ENCODE measurements around the gene NAT8L. TPM values are rescaled to one million over a fixed set of nuclear protein-coding genes. Genes with fewer than 3 reads are reported as not detected.

The NAT8L gene
- total RNA-seq, 4 donors from 2014 or later = 0.27 to 1.2 TPM; not detected in 2

- H3K4me3 ChIP-seq = no peak overlapping the region
- no peak for DNase-seq
- no peak for TF ChIP-seq POLR2A (IDR thresholded peaks at IDR 0.05)
- TF ChIP-seq, protein P1, sequence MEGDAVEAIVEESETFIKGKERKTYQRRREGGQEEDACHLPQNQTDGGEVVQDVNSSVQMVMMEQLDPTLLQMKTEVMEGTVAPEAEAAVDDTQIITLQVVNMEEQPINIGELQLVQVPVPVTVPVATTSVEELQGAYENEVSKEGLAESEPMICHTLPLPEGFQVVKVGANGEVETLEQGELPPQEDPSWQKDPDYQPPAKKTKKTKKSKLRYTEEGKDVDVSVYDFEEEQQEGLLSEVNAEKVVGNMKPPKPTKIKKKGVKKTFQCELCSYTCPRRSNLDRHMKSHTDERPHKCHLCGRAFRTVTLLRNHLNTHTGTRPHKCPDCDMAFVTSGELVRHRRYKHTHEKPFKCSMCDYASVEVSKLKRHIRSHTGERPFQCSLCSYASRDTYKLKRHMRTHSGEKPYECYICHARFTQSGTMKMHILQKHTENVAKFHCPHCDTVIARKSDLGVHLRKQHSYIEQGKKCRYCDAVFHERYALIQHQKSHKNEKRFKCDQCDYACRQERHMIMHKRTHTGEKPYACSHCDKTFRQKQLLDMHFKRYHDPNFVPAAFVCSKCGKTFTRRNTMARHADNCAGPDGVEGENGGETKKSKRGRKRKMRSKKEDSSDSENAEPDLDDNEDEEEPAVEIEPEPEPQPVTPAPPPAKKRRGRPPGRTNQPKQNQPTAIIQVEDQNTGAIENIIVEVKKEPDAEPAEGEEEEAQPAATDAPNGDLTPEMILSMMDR (IDR thresholded peaks at IDR 0.05) = no peak
- H3K27ac ChIP-seq = no peak overlapping the region
- no peaks in the 10 kb centered on the region for H3K27me3 ChIP-seq
- no peaks in the 10 kb centered on the region for H3K4me1 ChIP-seq
- H3K9me3 ChIP-seq = no peaks in the 10 kb centered on the region
- intact Hi-C loops (cut with DNase I; ENCODE audit: low total_unique reads) = no loop called here
- H3K36me3 ChIP-seq = no peaks in the 10 kb centered on the region
Observed at GRCh38 chr4:2071252-2071911, 12.3 kb downstream of the NAT8L start.

- Histone ChIP-seq H3K36me3 (no peaks in the 10 kb centered on the region), H3K4me1 (no peaks in the 10 kb centered on the region), H3K4me3 (no peak overlapping the region), H3K27me3 (no peaks in the 10 kb centered on the region), H3K9me3 (no peaks in the 10 kb centered on the region), H3K27ac (no peak overlapping the region)
- no peak for DNase-seq
- intact Hi-C loops (cut with DNase I; ENCODE audit: low total_unique reads) = no loop called here
- TF ChIP-seq, protein P1 (IDR thresholded peaks at IDR 0.05) = no peak
- no peak for TF ChIP-seq POLR2A (IDR thresholded peaks at IDR 0.05)
Observed at GRCh38 chr4:2071912-2072867, 13.1 kb downstream of the NAT8L start.

DNA sequence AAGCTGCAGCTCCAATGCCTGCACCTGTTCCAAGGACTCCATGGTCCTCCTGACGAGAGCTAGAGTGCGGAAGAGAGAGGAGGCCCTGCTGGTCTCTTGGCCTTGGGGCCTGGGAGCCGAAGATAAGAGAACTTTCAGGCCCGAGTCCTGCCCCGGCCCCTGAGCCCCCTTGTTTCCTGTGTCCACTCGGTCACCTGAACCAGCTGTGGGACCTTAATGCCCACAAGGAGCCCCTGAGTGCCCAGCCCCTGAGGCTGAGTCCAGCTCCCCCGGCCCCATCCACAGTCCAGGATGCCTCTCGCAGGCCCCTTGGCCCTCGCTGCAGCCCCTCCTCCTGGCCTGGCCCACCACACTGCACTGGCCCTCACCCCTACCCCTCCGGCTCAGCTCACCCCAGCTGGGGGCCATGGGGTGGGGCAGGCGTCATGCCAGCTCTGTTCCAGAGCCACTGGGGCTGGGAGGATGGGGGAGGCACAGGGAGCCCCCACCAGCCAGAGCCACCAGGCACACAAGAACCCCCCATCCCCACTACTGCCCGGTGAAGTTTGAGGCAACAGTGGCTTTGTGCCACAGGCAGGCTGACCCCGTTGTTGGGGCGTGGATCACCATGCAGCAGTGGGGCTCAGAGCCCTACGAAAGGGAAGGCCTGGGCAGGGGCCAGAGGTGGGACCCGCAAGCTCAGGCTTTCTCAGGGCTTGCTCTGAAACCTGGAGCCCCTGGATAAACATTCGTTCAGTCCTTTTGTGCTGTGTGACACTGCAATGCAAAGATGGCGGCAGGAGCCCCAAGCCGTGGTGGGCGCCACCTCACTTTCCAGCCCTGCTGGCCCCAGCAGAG lies 14.1 kb downstream of the NAT8L start:
- no peak overlapping the region for H3K4me3 ChIP-seq
- no peaks in the 10 kb centered on the region for H3K27me3 ChIP-seq
- H3K36me3 ChIP-seq = no peaks in the 10 kb centered on the region
- no peak overlapping the region for H3K27ac ChIP-seq
- no peak for DNase-seq
- intact Hi-C loops (cut with DNase I; ENCODE audit: low total_unique reads) = no loop called here
- no peaks in the 10 kb centered on the region for H3K4me1 ChIP-seq
- H3K9me3 ChIP-seq = no peaks in the 10 kb centered on the region
- no peak for TF ChIP-seq POLR2A (IDR thresholded peaks at IDR 0.05)
- TF ChIP-seq, protein P1 (IDR thresholded peaks at IDR 0.05) = no peak

GRCh38 chr4:2073808-2074481 lies 14.8 kb downstream of the NAT8L start:
- Histone ChIP-seq H3K4me3 (no peak overlapping the region), H3K27me3 (no peaks in the 10 kb centered on the region), H3K27ac (no peak overlapping the region), H3K9me3 (no peaks in the 10 kb centered on the region), H3K36me3 (no peaks in the 10 kb centered on the region), H3K4me1 (no peaks in the 10 kb centered on the region)
- no peak for DNase-seq
- intact Hi-C loops (cut with DNase I; ENCODE audit: low total_unique reads) = no loop called here
- TF ChIP-seq, protein P1 (IDR thresholded peaks at IDR 0.05) = no peak
- TF ChIP-seq POLR2A (IDR thresholded peaks at IDR 0.05) = no peak
